Mesenchymal stem cell (in vitro differentiated cells and primary cell): Measurements from ENCODE around the gene CCR3.
"Not testable (repeated sequence)": the region's sequence is repeated elsewhere in the genome, so short reads cannot be mapped to it uniquely, and the experiment has no call there.

ENCODE experiments used
- DNase-seq: peaks from one replicate; pipeline ENCODE4 v3.0.0-alpha.2; 2013
- H2AFZ ChIP-seq: one replicate; pipeline ENCODE4 v1.6.1; 2013; ENCODE audit warnings: low read depth, mild to moderate bottlenecking, control low read depth, inconsistent platforms, low read length, moderate library complexity
- H2AK5ac ChIP-seq: 2 replicates; pipeline ENCODE4 v1.6.1; 2013; ENCODE audit warnings: low read length, moderate library complexity, mild to moderate bottlenecking, inconsistent platforms; ENCODE audit not compliant: severe bottlenecking
- H2BK120ac ChIP-seq: one replicate; pipeline ENCODE4 v1.6.1; 2013; ENCODE audit warnings: low read depth, mild to moderate bottlenecking, inconsistent platforms, low read length, moderate library complexity
- H2BK12ac ChIP-seq, 2 experiments: one replicate each; pipeline ENCODE4 v1.6.1; 2013; ENCODE audit warnings: inconsistent platforms in 2 of 2, low read length in 2 of 2, mild to moderate bottlenecking in 2 of 2, moderate library complexity in 2 of 2, control low read depth in 1 of 2
- H2BK15ac ChIP-seq: one replicate; pipeline ENCODE4 v1.6.1; 2013; ENCODE audit warnings: mild to moderate bottlenecking, low read depth, inconsistent platforms; ENCODE audit not compliant: poor library complexity, severe bottlenecking
- H2BK5ac ChIP-seq: 2 replicates; pipeline ENCODE4 v1.6.1; 2013; ENCODE audit warnings: low read depth, mild to moderate bottlenecking, low read length, control low read depth, inconsistent platforms; ENCODE audit not compliant: poor library complexity, severe bottlenecking
- H3K14ac ChIP-seq, 2 experiments: one replicate each; pipeline ENCODE4 v1.6.1; 2013; ENCODE audit warnings: inconsistent platforms in 2 of 2, low read length in 2 of 2, control low read depth in 1 of 2, mild to moderate bottlenecking in 1 of 2, moderate library complexity in 1 of 2
- H3K18ac ChIP-seq, 2 experiments: one replicate each; pipeline ENCODE4 v1.6.1; 2013; ENCODE audit warnings: inconsistent platforms in 2 of 2, low read length in 2 of 2, control low read depth in 1 of 2, low read depth in 1 of 2, mild to moderate bottlenecking in 1 of 2
- H3K23ac ChIP-seq, 2 experiments: one replicate each; pipeline ENCODE4 v1.6.1; 2013; ENCODE audit warnings: inconsistent platforms in 2 of 2, low read length in 2 of 2, mild to moderate bottlenecking in 2 of 2, moderate library complexity in 2 of 2, control low read depth in 1 of 2
- H3K27ac ChIP-seq: 2 replicates; pipeline ENCODE4 v1.5.1; 2013; ENCODE audit warnings: mild to moderate bottlenecking, moderate library complexity, low read length, control low read depth, inconsistent platforms; ENCODE audit not compliant: poor library complexity, severe bottlenecking
- H3K27me3 ChIP-seq, 2 experiments: 2 replicates each; pipeline versions ENCODE4 v1.6.1 to v1.7.0; 2013; ENCODE audit warnings: low read length in 2 of 2, mild to moderate bottlenecking in 2 of 2, moderate library complexity in 2 of 2, control low read depth in 1 of 2, inconsistent platforms in 1 of 2; ENCODE audit not compliant: control insufficient read depth in 1 of 2, insufficient read depth in 1 of 2
- H3K36me3 ChIP-seq, 2 experiments: 2 replicates each; pipeline versions ENCODE4 v1.6.1 to v1.7.0; 2013; ENCODE audit warnings: low read length in 2 of 2, control low read depth in 1 of 2, inconsistent platforms in 1 of 2, low read depth in 1 of 2, mild to moderate bottlenecking in 1 of 2; ENCODE audit not compliant: insufficient read depth in 2 of 2, control insufficient read depth in 1 of 2
- H3K4ac ChIP-seq, 2 experiments: one replicate each; pipeline ENCODE4 v1.6.1; 2013; ENCODE audit warnings: inconsistent platforms in 2 of 2, low read length in 2 of 2, mild to moderate bottlenecking in 2 of 2, moderate library complexity in 2 of 2, control low read depth in 1 of 2, low read depth in 1 of 2
- H3K4me1 ChIP-seq: 2 replicates; pipeline ENCODE4 v1.6.1; 2013; ENCODE audit warnings: low read depth, low read length, control low read depth; ENCODE audit not compliant: control insufficient read depth, insufficient read depth
- H3K4me2 ChIP-seq: 2 replicates; pipeline ENCODE4 v1.6.1; 2013; ENCODE audit warnings: low read length, mild to moderate bottlenecking, inconsistent platforms; ENCODE audit not compliant: poor library complexity, severe bottlenecking
- H3K4me3 ChIP-seq, 2 experiments: 2 replicates each; pipeline versions ENCODE4 v1.5.1 to v1.7.0; 2013; ENCODE audit warnings: low read length in 2 of 2, mild to moderate bottlenecking in 2 of 2, control low read depth in 1 of 2, low read depth in 1 of 2; ENCODE audit not compliant: insufficient read depth in 1 of 2
- H3K79me1 ChIP-seq: replicated peaks from 2 replicates; pipeline ENCODE4 v1.6.1; 2013; ENCODE audit warnings: mild to moderate bottlenecking, control low read depth, low read length, inconsistent platforms; ENCODE audit not compliant: poor library complexity, severe bottlenecking
- H3K9ac ChIP-seq: 2 replicates; pipeline ENCODE4 v1.7.0; 2013; ENCODE audit warnings: mild to moderate bottlenecking, low read length, moderate library complexity
- H3K9me3 ChIP-seq: 2 replicates; pipeline ENCODE4 v1.7.0; 2013; ENCODE audit warnings: mild to moderate bottlenecking, low read length; ENCODE audit not compliant: control insufficient read depth
- H4K8ac ChIP-seq: one replicate; pipeline ENCODE4 v1.6.1; 2013; ENCODE audit warnings: inconsistent platforms, mild to moderate bottlenecking, low read length, moderate library complexity
- H4K91ac ChIP-seq: one replicate; pipeline ENCODE4 v1.6.1; 2013; ENCODE audit warnings: mild to moderate bottlenecking, low read length, inconsistent platforms
- WGBS: methylation state at CpG from one replicate; pipeline ENCODE4 v1.1.7; 2013; ENCODE audit warnings: mixed read lengths; 5-methylcytosine and 5-hydroxymethylcytosine counted together

CCR3 gene

DNA sequence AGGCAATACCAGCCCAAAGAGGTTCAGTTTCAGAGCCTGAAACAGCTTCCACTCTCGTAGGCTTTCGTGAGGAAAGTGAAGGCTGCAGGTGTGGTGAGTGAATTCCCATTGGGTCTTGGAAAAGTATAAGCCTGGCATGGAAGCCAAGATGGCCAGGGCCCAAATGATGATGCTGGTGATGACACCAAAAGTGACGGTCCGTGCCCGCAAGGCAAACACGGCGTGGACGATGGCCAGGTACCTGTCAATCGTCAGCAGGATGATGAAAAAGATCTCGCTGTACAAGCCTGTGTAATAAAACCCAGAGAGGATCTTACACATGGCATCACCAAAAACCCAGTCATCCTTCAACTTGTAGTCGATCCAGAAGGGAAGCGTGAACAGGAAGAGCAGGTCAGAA lies 38.6 kb upstream of the CCR3 start:
- peaks cover 0 to 1% of the 10 kb centered on the region in 2 experiments for H3K27me3 ChIP-seq
- H3K27ac ChIP-seq: no peak overlapping the region
- H3K4me2 ChIP-seq: no peak overlapping the region
- no peak overlapping the region for H2AFZ ChIP-seq
- H3K4me3 ChIP-seq: no peak overlapping the region
- no peak overlapping the region for H3K18ac ChIP-seq
- H3K4ac ChIP-seq: no peak overlapping the region
- no peak overlapping the region for H3K9ac ChIP-seq
- peaks cover 6% of the 10 kb centered on the region for H3K9me3 ChIP-seq
- 95% methylated on average over 12 of the region's 12 CpGs for WGBS
- H3K4me1 ChIP-seq: no peaks in the 10 kb centered on the region
- H4K91ac ChIP-seq: no peak overlapping the region
- H3K14ac ChIP-seq: no peak overlapping the region
- H2BK15ac ChIP-seq: no peak overlapping the region
- no peak overlapping the region for H2BK12ac ChIP-seq
- H4K8ac ChIP-seq: no peak overlapping the region
- H3K23ac ChIP-seq: no peak overlapping the region
- no peak overlapping the region for H2BK120ac ChIP-seq
- H3K36me3 ChIP-seq: peaks cover 0 to 20% of the 10 kb centered on the region in 2 experiments
- H2BK5ac ChIP-seq: no peak overlapping the region
- no peaks in the 10 kb centered on the region for H3K79me1 ChIP-seq
- no peak for DNase-seq
- no peak overlapping the region for H2AK5ac ChIP-seq

DNA sequence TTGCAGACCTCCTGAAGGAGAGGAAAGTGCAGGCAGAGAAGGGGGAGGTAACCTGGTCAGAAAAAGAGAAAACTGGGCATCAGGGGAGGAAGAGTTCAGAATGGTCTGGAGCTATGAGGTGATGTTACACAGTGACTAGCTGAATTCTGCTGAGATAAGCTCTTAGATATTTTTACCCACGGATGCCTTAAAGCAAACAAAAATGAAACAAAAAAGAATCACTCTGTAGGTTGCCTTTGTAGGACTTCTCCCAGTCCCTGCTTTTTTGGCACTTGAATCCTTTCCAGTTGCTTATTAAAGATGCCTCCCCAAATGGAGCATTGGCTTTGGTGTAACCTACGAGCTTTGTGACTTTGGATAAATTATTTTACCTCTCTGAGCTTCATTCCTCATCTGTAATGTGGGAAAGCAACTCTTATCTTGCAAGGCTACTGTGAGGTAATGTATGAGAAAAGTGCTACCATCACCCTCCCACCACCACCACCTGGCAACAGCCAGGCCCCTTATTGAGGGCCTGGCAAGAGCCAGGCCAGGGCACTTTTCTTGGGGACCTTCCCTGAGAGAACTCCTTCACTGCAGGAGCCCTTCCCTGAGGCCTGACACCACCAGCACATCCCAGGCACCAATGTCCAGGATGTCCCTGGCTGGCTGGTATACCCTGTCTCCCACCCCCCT lies 36.8 kb upstream of the CCR3 start:
- peaks cover 0 to 20% of the 10 kb centered on the region in 2 experiments for H3K36me3 ChIP-seq

DNA sequence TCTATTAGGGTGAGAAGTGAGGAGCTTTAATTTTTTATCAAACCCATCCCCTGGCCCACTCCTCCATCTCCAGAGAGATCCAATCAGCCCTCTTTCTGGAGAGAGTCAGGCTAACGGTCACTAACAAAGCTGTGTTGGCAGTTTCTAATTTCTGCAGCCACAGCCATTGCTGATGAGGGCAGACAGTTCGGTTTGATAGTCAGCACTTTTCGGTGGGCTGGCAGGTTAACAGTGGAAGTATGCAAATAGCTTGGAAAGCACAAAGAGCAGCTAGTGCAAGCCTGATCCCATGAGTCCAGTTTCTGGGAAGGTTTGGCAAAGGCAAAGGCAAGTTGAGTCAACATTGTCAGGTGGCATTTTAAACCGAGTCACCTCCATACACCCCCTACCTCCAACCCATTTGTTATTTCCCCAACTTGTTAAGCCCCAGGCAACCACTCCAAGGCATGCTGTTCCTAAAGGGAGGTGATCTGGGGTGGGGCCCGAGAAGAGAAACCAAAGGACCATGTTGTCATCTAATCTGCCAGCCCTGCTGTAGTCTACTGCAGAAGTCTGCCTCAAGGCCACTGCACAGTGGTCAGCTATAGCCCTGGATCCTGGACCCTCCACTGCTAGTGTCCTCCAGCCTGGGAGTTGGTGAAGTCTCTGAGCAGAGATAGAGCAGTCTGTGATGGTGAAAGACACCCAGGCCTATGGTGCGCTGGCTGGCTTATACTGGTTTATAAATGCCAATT lies 35.8 kb upstream of the CCR3 start:
- Histone ChIP-seq H2AK5ac (no peak overlapping the region), H3K9me3 (no peaks in the 10 kb centered on the region), H2AFZ (peak overlapping the region; percentile 18), H3K36me3 (peaks cover 0 to 20% of the 10 kb centered on the region in 2 experiments), H3K27me3 (peaks cover 0 to 8% of the 10 kb centered on the region in 2 experiments), H3K23ac (no peak overlapping the region), H3K4me2 (no peak overlapping the region), H3K4ac (no peak overlapping the region), H3K79me1 (no peaks in the 10 kb centered on the region), H3K27ac (no peak overlapping the region), H2BK15ac (no peak overlapping the region), H3K9ac (peak overlapping the region; percentile 34), H3K4me3 (peak overlapping the region in 1 of 2 experiments; percentile 59), H2BK120ac (no peak overlapping the region), H2BK12ac (no peak overlapping the region), H3K4me1 (no peaks in the 10 kb centered on the region), H2BK5ac (no peak overlapping the region), H4K8ac (no peak overlapping the region), H4K91ac (no peak overlapping the region), H3K18ac (peak overlapping the region in 1 of 2 experiments; percentile 22), H3K14ac (no peak overlapping the region)
- WGBS: 81% methylated on average over 6 of the region's 6 CpGs
- DNase-seq: no peak

More for the DNA sequence above, 36.8 kb upstream of the CCR3 start:
- Histone ChIP-seq H2AFZ (no peak overlapping the region), H3K18ac (no peak overlapping the region), H2BK15ac (no peak overlapping the region), H2BK5ac (no peak overlapping the region), H3K4me2 (no peak overlapping the region), H3K27ac (no peak overlapping the region), H3K4me1 (no peaks in the 10 kb centered on the region), H3K9ac (no peak overlapping the region), H2BK120ac (no peak overlapping the region), H3K9me3 (peaks cover under 1% of the 10 kb centered on the region), H3K23ac (no peak overlapping the region), H4K8ac (no peak overlapping the region), H3K79me1 (no peaks in the 10 kb centered on the region), H2BK12ac (no peak overlapping the region), H3K4ac (no peak overlapping the region), H4K91ac (no peak overlapping the region), H3K14ac (no peak overlapping the region), H3K27me3 (peaks cover 0 to 7% of the 10 kb centered on the region in 2 experiments), H3K4me3 (no peak overlapping the region), H2AK5ac (no peak overlapping the region)
- WGBS: 80% methylated on average over 1 of the region's 2 CpGs
- DNase-seq: no peak

DNA sequence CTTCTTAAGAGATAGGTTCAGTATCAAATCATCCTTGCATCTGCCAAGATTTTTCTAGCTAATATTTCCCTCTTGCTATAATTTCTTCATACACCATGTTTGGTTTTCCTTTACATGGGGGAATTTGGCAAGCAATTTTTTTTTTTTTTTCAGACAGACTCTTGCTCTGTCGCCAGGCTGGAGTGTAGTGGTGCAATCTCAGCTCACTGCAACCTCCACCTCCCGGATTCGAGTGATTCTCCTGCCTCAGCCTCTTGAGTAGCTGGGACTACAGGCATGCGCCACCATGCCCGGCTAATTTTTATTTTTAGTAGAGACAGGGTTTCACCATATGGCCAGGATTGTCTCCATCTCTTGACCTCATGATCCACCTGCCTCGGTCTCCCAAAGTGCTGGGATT lies 34.7 kb upstream of the CCR3 start:
- not testable (repeated sequence) for H4K91ac ChIP-seq, H3K9me3 ChIP-seq, H2BK5ac ChIP-seq, H2BK120ac ChIP-seq, H3K4me1 ChIP-seq, H4K8ac ChIP-seq, H3K14ac ChIP-seq, DNase-seq, H2BK15ac ChIP-seq, H3K23ac ChIP-seq, H3K18ac ChIP-seq, H3K4me2 ChIP-seq, H3K4ac ChIP-seq, H3K27ac ChIP-seq, H2AK5ac ChIP-seq, H2BK12ac ChIP-seq, H3K79me1 ChIP-seq, H2AFZ ChIP-seq
- peaks cover 0 to 18% of the 10 kb centered on the region in 2 experiments for H3K27me3 ChIP-seq
- peaks cover 0 to 16% of the 10 kb centered on the region in 2 experiments for H3K36me3 ChIP-seq
- peak overlapping the region; percentile 62 for H3K9ac ChIP-seq
- 90% methylated on average over 6 of the region's 6 CpGs for WGBS
- peak overlapping the region in 1 of 2 experiments; percentile 59 for H3K4me3 ChIP-seq
